ENCODE data around the gene UCMA. TPM values are rescaled to one million over a fixed set of nuclear protein-coding genes. Genes with fewer than 3 reads are reported as not detected.

The UCMA gene
- total and polyA plus RNA-seq, 2 of the 4 experiments (the other 2 are of a cell fraction) = not detected

DNA sequence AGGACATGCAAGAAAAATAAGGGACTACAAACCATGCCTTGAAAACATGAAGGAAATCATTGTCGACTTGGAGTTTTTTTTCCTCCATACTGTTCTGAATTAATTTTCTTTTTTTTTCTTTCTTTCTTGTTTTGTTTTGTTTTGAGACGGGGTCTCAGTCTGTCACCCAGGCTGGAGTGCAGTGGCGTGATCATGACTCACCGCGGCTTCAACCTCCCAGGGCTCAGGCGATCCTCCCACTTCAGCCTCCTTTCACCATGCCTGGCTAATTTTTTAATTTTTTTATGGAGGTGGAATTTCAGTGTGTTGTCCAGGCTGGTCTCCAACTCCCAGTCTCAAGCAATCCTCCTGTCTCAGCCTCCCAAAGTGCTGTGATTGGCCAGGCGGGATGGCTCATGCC, 11.6 kb downstream of the UCMA start:
- BruUV-seq (replicated peaks) = no TSS peak
- H3K56ac ChIP-seq (ENCODE audit: extremely low read depth, insufficient read depth, low read length) = no peak overlapping the region
- H3K79me1 ChIP-seq (ENCODE audit: low read depth in 1 of 2, low read length in 2 of 2) = no peaks in the 10 kb centered on the region
- H2AFZ ChIP-seq (replicated peaks; ENCODE audit: low read length, poor library complexity) = no peak overlapping the region
- DNase-seq = no peak
- H3K18ac ChIP-seq (ENCODE audit: low read depth, low read length) = no peak overlapping the region
- POLR2A ChIA-PET (ENCODE audit: unreplicated experiment) = no interaction called here
- H3K4ac ChIP-seq (ENCODE audit: low read depth, low read length) = no peak overlapping the region
- no peaks in the 10 kb centered on the region for H3K9me3 ChIP-seq (ENCODE audit: control insufficient read depth, insufficient read depth, low read length)
- no peak overlapping the region for H3K23ac ChIP-seq (ENCODE audit: low read depth, low read length)
- no peak overlapping the region for H2BK20ac ChIP-seq (ENCODE audit: low read depth, low read length)
- no peak overlapping the region for H4K8ac ChIP-seq (ENCODE audit: low read depth in 2 of 2, low read length in 2 of 2)
- no peak overlapping the region for H3K9ac ChIP-seq (ENCODE audit: low read depth, low read length)
- intact Hi-C loops (cut with micrococcal nuclease) (no loop called here), in situ Hi-C loops (cut with MboI; ENCODE audit: low sequenced_read_pairs) (no loop called here), dilution Hi-C loops (cut with HindIII; ENCODE audit: low sequenced_read_pairs, unreplicated experiment) (no loop called here)
- no peak overlapping the region for H4K91ac ChIP-seq (ENCODE audit: insufficient read depth, low read depth, low read length)
- no peak overlapping the region for H3K14ac ChIP-seq (replicated peaks; ENCODE audit: low read depth, low read length)
- no peak overlapping the region for H2BK15ac ChIP-seq (ENCODE audit: low read depth, low read length)
- no peak overlapping the region for H3K4me2 ChIP-seq (ENCODE audit: low read depth, low read length)
- H2BK5ac ChIP-seq (ENCODE audit: low read depth, low read length, poor library complexity, severe bottlenecking) = no peak overlapping the region
- H2BK120ac ChIP-seq (ENCODE audit: low read depth, low read length) = no peak overlapping the region
- H3K4me3 ChIP-seq (ENCODE audit: insufficient read depth, low read depth, low read length) = no peak overlapping the region
- CTCF ChIA-PET = no interaction called here
- TF ChIP-seq RFX5 (IDR thresholded peaks at IDR 0.05; ENCODE audit: low read depth, low read length) (no peak), MXI1 (IDR thresholded peaks at IDR 0.05; ENCODE audit: borderline replicate concordance, low read depth, low read length) (no peak), MAZ (IDR thresholded peaks at IDR 0.05; ENCODE audit: borderline replicate concordance, low read depth, low read length) (no peak), RCOR1 (IDR thresholded peaks at IDR 0.05; ENCODE audit: insufficient replicate concordance, low read length) (no peak), MAFK (IDR thresholded peaks at IDR 0.05; ENCODE audit: low read depth, low read length) (no peak), POLR2A (IDR thresholded peaks at IDR 0.05; ENCODE audit: low read depth, low read length) (no peak), SMC3 (IDR thresholded peaks at IDR 0.05; ENCODE audit: low read depth, low read length) (no peak)
- no peak overlapping the region for H2AK5ac ChIP-seq (ENCODE audit: low read depth, low read length)
- H4K5ac ChIP-seq (ENCODE audit: low read depth, low read length) = no peak overlapping the region
- H3K9me1 ChIP-seq (ENCODE audit: insufficient read depth, low read length) = no peaks in the 10 kb centered on the region
- ATAC-seq (ENCODE audit: low read depth) = no peak
- H2AK9ac ChIP-seq (replicated peaks; ENCODE audit: low read depth, low read length, poor library complexity) = no peak overlapping the region
- no peaks in the 10 kb centered on the region; the same call in 1 of the 2 replicates for H3K27me3 ChIP-seq (ENCODE audit: control insufficient read depth, insufficient read depth, low read length)
- WGBS, 2 experiments (ENCODE audit: extremely low coverage in 2 of 2, insufficient read length in 1 of 2) = no CpG with 5 or more reads among the region's 7 CpGs
- no peak overlapping the region for H3K27ac ChIP-seq (ENCODE audit: insufficient read depth, low read length)
- H3K36me3 ChIP-seq (ENCODE audit: control insufficient read depth, insufficient read depth, low read length) = no peaks in the 10 kb centered on the region
- no peaks in the 10 kb centered on the region for H3K4me1 ChIP-seq (ENCODE audit: control insufficient read depth, insufficient read depth, low read length)
- no peaks in the 10 kb centered on the region for H4K20me1 ChIP-seq (ENCODE audit: insufficient read depth, low read length)
